AG09319 (cell line): ENCODE results near the gene ANKRD31.
"Not testable (repeated sequence)": the region's sequence is repeated elsewhere in the genome, so short reads cannot be mapped to it uniquely, and the experiment has no call there.

Experiments used
- DNase-seq: peaks from one replicate; pipeline ENCODE4 v3.0.0-alpha.2; 2010; ENCODE audit warnings: low read depth; ENCODE audit errors: extremely low read depth
- CTCF ChIP-seq: IDR thresholded peaks from 2 replicates; pipeline ENCODE4 v1.5.1; 2011; ENCODE audit warnings: low read depth, mild to moderate bottlenecking, inconsistent platforms, low read length, moderate library complexity

The ANKRD31 gene

GRCh38 chr5:75091597-75091996, 145.1 kb downstream of the ANKRD31 start:
- TF ChIP-seq CTCF = no peak
- DNase-seq = no peak

GRCh38 chr5:75089662-75090061, 147.0 kb downstream of the ANKRD31 start:
- no peak for DNase-seq

GRCh38 chr5:75089137-75089536, 147.5 kb downstream of the ANKRD31 start:
- no peak for TF ChIP-seq CTCF
- no peak for DNase-seq

More at GRCh38 chr5:75089662-75090061, 147.0 kb downstream of the ANKRD31 start:
- no peak for TF ChIP-seq CTCF

- no peak for TF ChIP-seq CTCF
- no peak for DNase-seq
Observed at GRCh38 chr5:75088648-75089047, 148.0 kb downstream of the ANKRD31 start.

- DNase-seq = no peak
Observed at GRCh38 chr5:75081510-75081909, 155.2 kb downstream of the ANKRD31 start.

GRCh38 chr5:75079346-75079745, 157.3 kb downstream of the ANKRD31 start:
- DNase-seq = not testable (repeated sequence)

More at GRCh38 chr5:75081510-75081909, 155.2 kb downstream of the ANKRD31 start:
- TF ChIP-seq CTCF = no peak

GRCh38 chr5:75078027-75078426, 158.7 kb downstream of the ANKRD31 start:
- TF ChIP-seq CTCF = no peak
- DNase-seq = no peak

- no peak for TF ChIP-seq CTCF
- no peak for DNase-seq
Observed at GRCh38 chr5:75072061-75072460, 164.6 kb downstream of the ANKRD31 start.
